OCI-LY1 (cell line): ENCODE measurements around the gene TMEM40.

Experiments
- H2AFZ ChIP-seq: fragments of 200-600 bp; sonication (generic), shearing (Covaris generic); 2 replicates; pipeline ENCODE4 v1.6.0; 2014; ENCODE audit warnings: antibody characterized with exemption, mild to moderate bottlenecking, low read length
- H3F3A ChIP-seq: fragments of 200-600 bp; sonication (generic), shearing (Covaris generic); 2 replicates; pipeline ENCODE4 v1.6.0; 2014; ENCODE audit warnings: mild to moderate bottlenecking, antibody characterized with exemption, low read length, moderate library complexity; ENCODE audit not compliant: insufficient read depth
- H3K27ac ChIP-seq: fragments of 200-600 bp; sonication (generic); 2 replicates; pipeline ENCODE4 v1.5.1; 2014; ENCODE audit warnings: low read length, mixed run types, mild to moderate bottlenecking, low read depth; ENCODE audit not compliant: poor library complexity, severe bottlenecking
- H3K27me3 ChIP-seq: fragments of 200-600 bp; sonication (generic); 2 replicates; pipeline ENCODE4 v1.6.0; 2014; ENCODE audit warnings: antibody characterized with exemption, mild to moderate bottlenecking, low read length, moderate library complexity; ENCODE audit not compliant: insufficient read depth
- H3K36me3 ChIP-seq: fragments of 200-600 bp; sonication (generic); 2 replicates; pipeline ENCODE4 v1.6.1; 2014; ENCODE audit warnings: mild to moderate bottlenecking, antibody characterized with exemption, low read length, moderate library complexity, mixed read lengths; ENCODE audit not compliant: insufficient read depth
- H3K4me1 ChIP-seq: fragments of 200-600 bp; sonication (generic); 2 replicates; pipeline ENCODE4 v1.5.1; 2014; ENCODE audit warnings: mild to moderate bottlenecking, low read length, moderate library complexity; ENCODE audit not compliant: insufficient read depth, severe bottlenecking
- H3K4me2 ChIP-seq: fragments of 200-600 bp; sonication (generic), shearing (Covaris generic); 2 replicates; pipeline ENCODE4 v1.6.1; 2014; ENCODE audit warnings: low read length
- H3K4me3 ChIP-seq: fragments of 200-600 bp; sonication (generic); 2 replicates; pipeline ENCODE4 v1.5.1; 2014; ENCODE audit warnings: low read length, low read depth, mild to moderate bottlenecking, mixed read lengths; ENCODE audit not compliant: poor library complexity, severe bottlenecking
- H3K79me2 ChIP-seq: fragments of 200-600 bp; shearing (Covaris generic); 2 replicates; pipeline ENCODE4 v1.6.1; 2016; ENCODE audit warnings: mixed run types, low read length, mixed read lengths; ENCODE audit not compliant: insufficient read depth
- H3K9ac ChIP-seq: fragments of 200-600 bp; sonication (generic), shearing (Covaris generic); 2 replicates; pipeline ENCODE4 v1.6.1; 2014; ENCODE audit warnings: mild to moderate bottlenecking, low read length, mixed read lengths
- H3K9me2 ChIP-seq: fragments of 200-600 bp; sonication (generic), shearing (Covaris generic); 2 replicates; pipeline ENCODE4 v1.6.1; 2014; ENCODE audit warnings: low read depth, mild to moderate bottlenecking, low read length, mixed read lengths
- H3K9me3 ChIP-seq: fragments of 200-600 bp; shearing (Covaris generic); 2 replicates; pipeline ENCODE4 v1.6.1; 2014; ENCODE audit warnings: low read length, mixed read lengths
- H4K20me1 ChIP-seq: fragments of 200-600 bp; sonication (generic), shearing (Covaris generic); 2 replicates; pipeline ENCODE4 v1.6.0; 2016; ENCODE audit warnings: mild to moderate bottlenecking, low read length; ENCODE audit not compliant: insufficient read depth
- CTCF ChIP-seq: fragments of 200-600 bp; sonication (generic), shearing (Covaris generic); IDR thresholded peaks from 2 replicates; pipeline ENCODE4 v1.5.1; 2017; ENCODE audit warnings: mild to moderate bottlenecking, antibody characterized with exemption, low read length, moderate library complexity, mixed read lengths
- EZH2 ChIP-seq: fragments of 200-600 bp; sonication (generic), shearing (Covaris generic); IDR thresholded peaks from 2 replicates; pipeline ENCODE4 v1.8.0; 2017; ENCODE audit warnings: borderline replicate concordance, mixed run types, mild to moderate bottlenecking, antibody characterized with exemption, low read length, moderate library complexity, mixed read lengths

TMEM40 gene

GRCh38 chr3:12695112-12695511 lies 63.9 kb downstream of the TMEM40 start:
- Histone ChIP-seq H3K27ac (no peak overlapping the region), H3K9me3 (no peaks in the 10 kb centered on the region), H3K4me2 (no peak overlapping the region), H3K27me3 (no peaks in the 10 kb centered on the region), H3K9me2 (no peaks in the 10 kb centered on the region), H2AFZ (no peak overlapping the region), H3K4me1 (no peaks in the 10 kb centered on the region), H3K36me3 (no peaks in the 10 kb centered on the region), H3K4me3 (no peak overlapping the region), H3K79me2 (no peaks in the 10 kb centered on the region), H3F3A (no peaks in the 10 kb centered on the region), H3K9ac (no peak overlapping the region), H4K20me1 (no peaks in the 10 kb centered on the region)
- TF ChIP-seq EZH2 = no peak
- TF ChIP-seq CTCF = no peak

GRCh38 chr3:12692444-12692843 lies 66.6 kb downstream of the TMEM40 start:
- Histone ChIP-seq H3K4me3 (no peak overlapping the region), H3K4me2 (no peak overlapping the region), H3K9me3 (no peaks in the 10 kb centered on the region), H3K36me3 (no peaks in the 10 kb centered on the region), H4K20me1 (no peaks in the 10 kb centered on the region), H2AFZ (no peak overlapping the region), H3K27me3 (no peaks in the 10 kb centered on the region), H3K9ac (no peak overlapping the region), H3K4me1 (no peaks in the 10 kb centered on the region), H3F3A (no peaks in the 10 kb centered on the region), H3K27ac (no peak overlapping the region), H3K79me2 (no peaks in the 10 kb centered on the region), H3K9me2 (no peaks in the 10 kb centered on the region)
- no peak for TF ChIP-seq EZH2
- TF ChIP-seq CTCF = no peak

- no peak overlapping the region for H3K9ac ChIP-seq
- no peaks in the 10 kb centered on the region for H3K9me3 ChIP-seq
- no peaks in the 10 kb centered on the region for H3K9me2 ChIP-seq
- no peaks in the 10 kb centered on the region for H3K36me3 ChIP-seq
- no peak overlapping the region for H2AFZ ChIP-seq
- H3K79me2 ChIP-seq = no peaks in the 10 kb centered on the region
- TF ChIP-seq CTCF (no peak), EZH2 (no peak)
- H4K20me1 ChIP-seq = no peaks in the 10 kb centered on the region
- no peaks in the 10 kb centered on the region for H3K4me1 ChIP-seq
- H3F3A ChIP-seq = no peaks in the 10 kb centered on the region
- H3K4me2 ChIP-seq = no peak overlapping the region
- no peak overlapping the region for H3K4me3 ChIP-seq
- no peaks in the 10 kb centered on the region for H3K27me3 ChIP-seq
- no peak overlapping the region for H3K27ac ChIP-seq
Observed at GRCh38 chr3:12689997-12690711, 68.9 kb downstream of the TMEM40 start.
